Omental fat pad (tissue), 4 donors: Measurements from ENCODE around the gene SRGAP1. TPM values are rescaled to one million over a fixed set of nuclear protein-coding genes. Genes with fewer than 3 reads are reported as not detected.
"Not testable (repeated sequence)": the region's sequence is repeated elsewhere in the genome, so short reads cannot be mapped to it uniquely, and the experiment has no call there.

Experiments used
- ATAC-seq: fragments of 150-250 bp; one replicate; pipeline ENCODE4 v1.9.1; 2016; ENCODE audit warnings: mild to moderate bottlenecking, moderate library complexity; ENCODE audit not compliant: low FRiP score
- DNase-seq: peaks from one replicate; pipeline ENCODE4 v3.0.0-alpha.2; 2019; ENCODE audit warnings: low spot score
- total RNA-seq, 4 donors: library from RNA; depleted of rRNA; stranded (reverse); fragments of >200 nt; gene quantifications; one replicate each; pipeline ENCODE4 v1.1.0, GENCODE V29; 2016
- TF ChIP-seq, protein P1 (sequence below), 3 donors: fragments of 450-650 bp; IDR thresholded peaks; one replicate each; pipeline ENCODE4 v1.5.1; 2016 to 2017; ENCODE audit warnings: antibody characterized with exemption in 3 of 3, mild to moderate bottlenecking in 3 of 3, moderate library complexity in 2 of 3

The SRGAP1 gene
- total RNA-seq, 4 donors from 2014 or later: 10.6 to 69.1 (median 12.9) TPM

GRCh38 chr12:64154677-64155076, 310.2 kb downstream of the SRGAP1 start:
- TF ChIP-seq, protein P1, sequence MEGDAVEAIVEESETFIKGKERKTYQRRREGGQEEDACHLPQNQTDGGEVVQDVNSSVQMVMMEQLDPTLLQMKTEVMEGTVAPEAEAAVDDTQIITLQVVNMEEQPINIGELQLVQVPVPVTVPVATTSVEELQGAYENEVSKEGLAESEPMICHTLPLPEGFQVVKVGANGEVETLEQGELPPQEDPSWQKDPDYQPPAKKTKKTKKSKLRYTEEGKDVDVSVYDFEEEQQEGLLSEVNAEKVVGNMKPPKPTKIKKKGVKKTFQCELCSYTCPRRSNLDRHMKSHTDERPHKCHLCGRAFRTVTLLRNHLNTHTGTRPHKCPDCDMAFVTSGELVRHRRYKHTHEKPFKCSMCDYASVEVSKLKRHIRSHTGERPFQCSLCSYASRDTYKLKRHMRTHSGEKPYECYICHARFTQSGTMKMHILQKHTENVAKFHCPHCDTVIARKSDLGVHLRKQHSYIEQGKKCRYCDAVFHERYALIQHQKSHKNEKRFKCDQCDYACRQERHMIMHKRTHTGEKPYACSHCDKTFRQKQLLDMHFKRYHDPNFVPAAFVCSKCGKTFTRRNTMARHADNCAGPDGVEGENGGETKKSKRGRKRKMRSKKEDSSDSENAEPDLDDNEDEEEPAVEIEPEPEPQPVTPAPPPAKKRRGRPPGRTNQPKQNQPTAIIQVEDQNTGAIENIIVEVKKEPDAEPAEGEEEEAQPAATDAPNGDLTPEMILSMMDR (IDR thresholded peaks at IDR 0.05): no peak

DNA sequence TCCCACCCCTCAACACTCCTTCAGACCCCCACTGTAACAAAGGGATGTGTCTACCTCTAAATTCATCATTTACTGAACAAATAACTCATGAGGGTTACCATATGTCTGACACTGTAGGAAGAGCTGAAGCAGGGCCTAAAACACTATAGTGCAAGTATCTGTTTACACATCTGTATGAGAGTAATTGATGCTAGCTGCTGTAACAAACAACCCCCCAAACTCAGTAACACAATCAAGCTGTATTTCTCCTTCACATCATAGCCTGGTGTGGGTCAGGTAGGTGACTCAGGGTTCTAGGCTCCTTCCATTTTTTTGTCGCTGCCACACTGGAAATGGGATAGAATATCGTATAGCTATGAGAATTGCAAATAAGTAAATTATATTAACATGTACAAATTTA, 312.6 kb downstream of the SRGAP1 start:
- TF ChIP-seq, protein P1 (IDR thresholded peaks at IDR 0.05): no peak
- DNase-seq (no peak), ATAC-seq (no peak)

More at GRCh38 chr12:64154677-64155076, 310.2 kb downstream of the SRGAP1 start:
- DNase-seq: no peak
- no peak for ATAC-seq

DNA sequence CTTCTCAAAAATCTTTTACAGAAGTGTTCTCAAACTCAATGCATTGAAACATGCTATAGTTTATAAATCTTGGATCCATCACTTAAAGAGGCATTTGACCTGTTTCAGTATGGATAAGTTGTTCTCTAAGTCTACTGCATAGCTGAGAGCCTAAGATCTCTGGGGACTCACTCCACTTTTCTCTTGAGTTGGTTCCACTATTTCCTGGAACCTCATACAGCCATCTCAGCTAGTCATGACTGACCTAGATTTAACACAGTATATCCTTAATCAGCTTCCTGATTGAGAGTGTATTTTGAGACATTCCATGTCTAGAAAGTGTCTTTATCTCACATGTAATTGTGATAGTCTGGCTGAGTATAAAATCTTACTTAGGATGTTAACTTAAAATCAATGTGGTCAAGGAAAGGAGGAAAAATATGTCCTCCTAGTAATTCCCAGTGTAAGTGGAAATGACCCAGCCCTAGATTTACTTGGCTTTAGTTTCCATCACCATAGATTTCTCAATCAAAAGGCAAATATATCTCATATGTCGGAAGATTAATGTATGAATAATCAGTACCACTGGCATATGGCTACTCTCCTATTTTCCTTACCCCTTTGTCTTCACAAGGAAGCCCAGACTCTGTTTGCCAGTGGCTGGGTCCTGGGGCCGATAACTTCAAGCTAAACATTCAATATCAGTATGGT, 315.7 kb downstream of the SRGAP1 start:
- no peak for DNase-seq
- ATAC-seq: no peak
- TF ChIP-seq, protein P1 (IDR thresholded peaks at IDR 0.05): no peak

DNA sequence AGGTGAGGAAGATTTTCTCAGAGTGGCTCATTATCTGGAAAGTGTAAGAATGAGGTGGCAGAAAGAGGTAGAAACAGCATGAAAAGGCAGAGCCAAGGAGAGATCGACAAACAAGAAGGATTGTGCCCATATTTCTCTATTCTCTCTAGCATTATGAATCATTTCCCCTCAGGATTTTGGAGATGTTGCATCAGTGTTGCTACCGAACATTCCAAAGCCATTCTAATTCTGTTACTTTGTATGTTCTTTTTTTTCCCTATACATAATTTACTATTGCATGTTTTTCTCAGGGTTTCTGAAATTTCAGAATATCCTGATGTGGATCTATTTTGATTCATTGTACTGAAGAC, 316.2 kb downstream of the SRGAP1 start:
- DNase-seq (no peak), ATAC-seq (no peak)
- TF ChIP-seq, protein P1 (IDR thresholded peaks at IDR 0.05): no peak

DNA sequence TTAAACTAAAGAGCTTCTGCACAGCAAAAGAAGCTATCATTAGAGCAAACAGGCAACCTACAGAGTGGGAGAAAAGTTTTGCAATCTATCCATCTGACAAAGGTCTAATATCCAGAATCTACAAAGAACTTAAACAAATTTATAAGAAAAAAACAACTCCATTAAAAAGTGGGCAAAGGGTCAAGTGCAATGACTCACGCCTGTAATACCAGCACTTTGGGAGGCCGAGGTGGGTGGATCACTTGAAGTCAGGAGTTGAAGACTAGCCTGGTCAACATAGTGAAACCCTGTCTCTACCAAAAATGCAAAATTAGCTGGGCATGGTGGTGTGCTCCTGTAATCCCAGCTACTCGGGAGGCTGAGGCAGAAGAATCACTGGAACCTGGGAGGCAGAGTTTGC, 322.1 kb downstream of the SRGAP1 start:
- not testable (repeated sequence) for ATAC-seq, DNase-seq

DNA sequence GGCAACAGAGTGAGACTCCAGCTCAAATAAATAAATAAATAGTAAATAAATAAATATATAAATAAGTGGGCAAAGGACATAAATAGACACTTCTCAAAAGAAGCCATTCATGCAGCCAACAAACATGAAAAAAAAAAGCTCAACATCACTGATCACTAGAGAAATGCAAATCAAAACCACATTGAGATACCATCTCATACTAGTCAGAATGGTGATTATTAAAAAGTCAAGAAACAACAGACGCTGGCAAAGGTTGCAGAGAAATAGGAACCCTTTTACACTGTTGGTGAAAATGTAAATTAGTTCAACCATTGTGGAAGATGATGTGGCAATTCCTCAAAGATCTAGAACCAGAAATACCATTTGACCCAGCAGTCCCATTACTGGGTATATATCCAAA, 322.5 kb downstream of the SRGAP1 start:
- DNase-seq, ATAC-seq: not testable (repeated sequence)

DNA sequence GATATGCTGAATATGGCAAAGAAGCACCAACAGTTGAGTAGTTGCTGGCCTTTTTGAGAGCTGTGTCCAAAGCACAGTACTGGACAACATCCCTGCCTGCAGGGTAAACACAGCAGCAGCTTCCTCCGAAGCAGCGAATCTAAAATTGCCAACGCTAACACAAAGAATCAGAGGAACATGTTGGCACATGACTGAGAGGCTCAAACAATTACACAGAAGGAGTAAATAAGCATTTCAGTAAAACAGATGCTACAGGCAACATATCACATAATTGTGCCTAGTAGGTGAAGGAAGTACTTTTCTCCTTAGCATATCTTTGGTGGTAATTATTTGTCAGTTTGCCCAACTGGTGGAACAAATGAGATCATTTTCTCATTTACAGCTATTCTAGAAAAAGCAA, 325.5 kb downstream of the SRGAP1 start:
- DNase-seq: no peak
- TF ChIP-seq, protein P1 (IDR thresholded peaks at IDR 0.05): no peak
- ATAC-seq: no peak

DNA sequence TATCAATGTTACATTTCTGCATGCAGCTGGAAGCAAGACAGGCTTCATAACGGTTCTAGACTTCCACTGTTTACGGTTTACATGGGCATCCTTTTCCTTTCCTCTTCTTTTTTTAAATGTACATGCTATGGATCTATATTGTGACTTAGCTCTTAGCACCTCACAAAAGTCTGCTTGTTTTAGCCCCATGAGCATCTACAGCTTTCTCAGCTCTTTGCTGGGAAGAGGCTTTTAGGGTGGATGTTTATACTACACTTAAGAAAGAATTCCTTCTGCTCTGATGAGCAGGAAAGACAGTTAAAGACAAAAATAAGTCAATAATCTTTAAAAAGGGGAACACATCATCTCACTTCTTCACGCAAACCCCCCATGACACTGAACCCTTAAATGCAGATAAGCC, 326.2 kb downstream of the SRGAP1 start:
- TF ChIP-seq, protein P1 (IDR thresholded peaks at IDR 0.05): no peak
- no peak for DNase-seq

More for the DNA sequence above, 326.2 kb downstream of the SRGAP1 start:
- no peak for ATAC-seq
